OCI-LY3 (cell line): Measurements from ENCODE around the gene CNIH4.

ENCODE experiments used
- H2AFZ ChIP-seq: fragments of 200-600, 300-600 bp; shearing (Covaris generic); 2 replicates; pipeline ENCODE4 v1.6.0; 2014; ENCODE audit warnings: antibody characterized with exemption, low read depth, low read length
- H3K27ac ChIP-seq: fragments of 200-600, 300-600 bp; sonication (generic); 2 replicates; pipeline ENCODE4 v1.5.1; 2014; ENCODE audit warnings: mild to moderate bottlenecking, low read length, moderate library complexity, mixed read lengths
- H3K27me3 ChIP-seq: fragments of 200-600, 300-600 bp; sonication (generic); 2 replicates; pipeline ENCODE4 v1.6.1; 2014; ENCODE audit warnings: low read depth, low read length, mixed read lengths
- H3K36me3 ChIP-seq: fragments of 200-600, 300-600 bp; sonication (generic); replicated peaks from 2 replicates; pipeline ENCODE3; 2014; ENCODE audit warnings: low read depth, low read length, mixed read lengths
- H3K4me1 ChIP-seq: fragments of 300-600, 200-600 bp; sonication (generic); 2 replicates; pipeline ENCODE4 v1.6.1; 2014; ENCODE audit warnings: low read length, mixed read lengths
- H3K4me2 ChIP-seq: fragments of 200-600, 300-600 bp; sonication (generic); 2 replicates; pipeline ENCODE4 v1.6.1; 2014; ENCODE audit warnings: low read length, mixed read lengths
- H3K4me3 ChIP-seq: fragments of 300-600, 200-600 bp; sonication (generic); 2 replicates; pipeline ENCODE4 v1.5.1; 2014; ENCODE audit warnings: antibody characterized with exemption, mild to moderate bottlenecking, low read length, moderate library complexity
- H3K79me2 ChIP-seq: fragments of 300-600, 200-600 bp; shearing (Covaris generic); 2 replicates; pipeline ENCODE4 v1.6.1; 2014; ENCODE audit warnings: mild to moderate bottlenecking, low read length, mixed read lengths
- H3K9ac ChIP-seq: fragments of 300-600, 200-600 bp; shearing (Covaris generic); 2 replicates; pipeline ENCODE4 v1.6.0; 2014; ENCODE audit warnings: mild to moderate bottlenecking, low read length, moderate library complexity
- H3K9me3 ChIP-seq: fragments of 200-600, 300-600 bp; shearing (Covaris generic); 2 replicates; pipeline ENCODE4 v1.6.1; 2014; ENCODE audit warnings: low read length, mixed read lengths; ENCODE audit not compliant: insufficient read depth
- H4K20me1 ChIP-seq: fragments of 200-600, 300-600 bp; sonication (generic); 2 replicates; pipeline ENCODE4 v1.6.1; 2016; ENCODE audit warnings: low read length, mixed read lengths; ENCODE audit not compliant: insufficient read depth
- EZH2phosphoT487 ChIP-seq: fragments of 200-600 bp; shearing (Covaris generic); IDR thresholded peaks from 2 replicates; pipeline ENCODE4 v1.6.1; 2018; ENCODE audit warnings: antibody characterized with exemption, mixed run types, low read depth
- TF ChIP-seq, protein P1 (sequence below): fragments of 200-600, 300-600 bp; sonication (generic); IDR thresholded peaks from 2 replicates; pipeline ENCODE4 v1.5.1; 2014; ENCODE audit warnings: antibody characterized with exemption, low read length, low read depth

CNIH4 gene

DNA sequence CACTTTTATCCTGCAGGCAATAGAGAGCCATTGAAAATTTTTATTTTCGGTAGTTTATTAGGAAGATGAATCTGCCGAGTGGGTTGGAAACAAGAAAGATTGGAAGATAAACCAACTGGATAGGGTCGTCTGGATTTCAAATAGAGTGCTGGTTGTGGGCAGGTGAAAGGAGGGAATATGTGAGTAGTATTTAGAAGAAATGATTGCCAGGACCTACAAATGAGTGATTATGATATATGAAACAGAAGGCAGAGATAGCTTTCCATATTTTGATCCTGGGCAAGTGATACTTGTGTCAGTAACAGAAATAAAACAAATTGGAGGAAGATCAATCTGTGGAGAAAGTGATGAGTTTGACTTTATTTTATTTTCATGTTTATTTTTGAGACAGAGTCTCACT, 2.5 kb downstream of the CNIH4 start:
- Histone ChIP-seq H3K9ac (no peak overlapping the region), H4K20me1 (peaks cover 12% of the 10 kb centered on the region), H3K27ac (no peak overlapping the region), H3K4me1 (peaks cover 8% of the 10 kb centered on the region), H3K9me3 (no peaks in the 10 kb centered on the region), H3K27me3 (no peaks in the 10 kb centered on the region), H3K4me3 (no peak overlapping the region), H3K79me2 (peaks cover 58% of the 10 kb centered on the region), H3K4me2 (no peak overlapping the region), H2AFZ (no peak overlapping the region), H3K36me3 (peaks cover 4% of the 10 kb centered on the region)
- TF ChIP-seq, protein P1, sequence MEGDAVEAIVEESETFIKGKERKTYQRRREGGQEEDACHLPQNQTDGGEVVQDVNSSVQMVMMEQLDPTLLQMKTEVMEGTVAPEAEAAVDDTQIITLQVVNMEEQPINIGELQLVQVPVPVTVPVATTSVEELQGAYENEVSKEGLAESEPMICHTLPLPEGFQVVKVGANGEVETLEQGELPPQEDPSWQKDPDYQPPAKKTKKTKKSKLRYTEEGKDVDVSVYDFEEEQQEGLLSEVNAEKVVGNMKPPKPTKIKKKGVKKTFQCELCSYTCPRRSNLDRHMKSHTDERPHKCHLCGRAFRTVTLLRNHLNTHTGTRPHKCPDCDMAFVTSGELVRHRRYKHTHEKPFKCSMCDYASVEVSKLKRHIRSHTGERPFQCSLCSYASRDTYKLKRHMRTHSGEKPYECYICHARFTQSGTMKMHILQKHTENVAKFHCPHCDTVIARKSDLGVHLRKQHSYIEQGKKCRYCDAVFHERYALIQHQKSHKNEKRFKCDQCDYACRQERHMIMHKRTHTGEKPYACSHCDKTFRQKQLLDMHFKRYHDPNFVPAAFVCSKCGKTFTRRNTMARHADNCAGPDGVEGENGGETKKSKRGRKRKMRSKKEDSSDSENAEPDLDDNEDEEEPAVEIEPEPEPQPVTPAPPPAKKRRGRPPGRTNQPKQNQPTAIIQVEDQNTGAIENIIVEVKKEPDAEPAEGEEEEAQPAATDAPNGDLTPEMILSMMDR: no peak
- TF ChIP-seq EZH2phosphoT487: no peak

DNA sequence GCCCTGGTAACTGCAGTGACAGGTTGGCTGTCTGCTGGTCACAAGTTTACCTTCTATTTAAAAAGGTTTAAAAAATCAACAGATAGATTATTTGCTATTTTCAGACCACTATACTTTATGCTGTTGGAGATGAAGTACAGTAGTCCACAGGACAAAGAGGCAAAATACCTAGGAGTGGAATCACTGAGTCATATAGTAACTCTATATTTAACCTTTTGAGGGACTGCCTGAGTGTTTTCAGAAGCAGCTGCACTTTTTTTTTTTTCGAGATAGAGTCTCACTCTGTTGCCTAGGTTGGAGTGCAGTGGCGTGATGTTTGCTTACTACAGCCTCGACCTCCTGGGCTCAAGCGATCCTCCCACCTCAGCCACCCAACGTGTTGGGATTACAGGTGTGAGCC, 11.7 kb downstream of the CNIH4 start:
- Histone ChIP-seq H3K4me1 (peaks cover 15% of the 10 kb centered on the region), H3K27me3 (no peaks in the 10 kb centered on the region), H3K27ac (0 out of 2 replicates have a peak overlapping the region, but pooled peaks have one; percentile 6), H3K9ac (no peak overlapping the region), H3K9me3 (no peaks in the 10 kb centered on the region), H3K4me3 (no peak overlapping the region), H3K4me2 (peak overlapping the region; percentile 33), H3K79me2 (peaks cover 20% of the 10 kb centered on the region), H3K36me3 (peaks cover 38% of the 10 kb centered on the region), H4K20me1 (0 out of 2 replicates have a peak, but pooled peaks cover 10% of the 10 kb centered on the region), H2AFZ (no peak overlapping the region)
- TF ChIP-seq, protein P1: no peak
- TF ChIP-seq EZH2phosphoT487: no peak

DNA sequence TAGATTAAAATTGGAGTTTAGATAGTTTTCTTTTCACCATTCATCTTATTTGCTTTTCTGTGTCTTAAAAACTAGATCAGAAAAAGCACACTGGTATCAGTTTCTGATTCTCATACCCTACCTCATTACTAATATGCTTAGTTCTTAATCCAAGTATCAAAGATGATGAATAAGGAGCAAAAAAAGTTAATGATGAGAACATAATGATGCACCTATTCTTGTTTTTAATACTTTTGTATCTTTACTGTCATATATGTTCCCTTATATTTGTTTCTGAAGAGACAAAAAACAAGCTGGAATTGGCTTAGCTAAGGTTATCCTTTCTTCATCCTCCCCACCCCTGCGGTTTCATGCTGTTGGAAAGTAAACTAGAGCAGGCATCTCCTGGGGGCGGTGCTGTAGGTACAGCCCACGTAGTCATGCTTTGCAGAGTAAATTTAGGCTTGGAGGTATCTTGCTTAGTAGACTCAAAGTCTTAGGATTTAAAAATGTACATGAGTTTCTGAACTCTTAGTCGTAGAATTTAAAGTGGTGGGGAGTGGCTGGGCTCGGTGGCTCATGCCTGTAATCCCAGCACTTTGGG, 16.4 kb downstream of the CNIH4 start:
- no peak overlapping the region for H3K27ac ChIP-seq

DNA sequence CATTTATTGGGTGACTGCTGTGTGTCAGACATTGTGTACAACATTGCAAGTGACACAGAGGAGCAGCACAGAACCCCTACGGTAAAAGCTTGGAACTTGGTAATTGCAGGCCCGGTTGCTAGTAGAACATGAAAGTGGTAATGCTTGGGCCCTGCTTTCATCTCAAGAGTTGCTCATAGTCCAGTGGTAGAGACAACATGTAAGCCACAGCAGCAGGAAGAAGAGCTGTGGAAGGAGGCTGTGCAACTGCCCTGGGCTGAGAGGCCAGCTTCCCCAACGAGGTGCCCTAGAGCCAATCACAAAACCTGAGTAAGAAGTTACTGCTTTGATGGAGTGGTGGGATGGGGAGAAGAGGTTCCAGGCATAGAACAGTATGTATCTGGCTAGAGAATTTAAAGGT, 18.4 kb downstream of the CNIH4 start:
- Histone ChIP-seq H2AFZ (no peak overlapping the region), H4K20me1 (peaks cover 5% of the 10 kb centered on the region), H3K79me2 (no peaks in the 10 kb centered on the region), H3K4me3 (no peak overlapping the region), H3K4me2 (no peak overlapping the region), H3K9me3 (no peaks in the 10 kb centered on the region), H3K27ac (no peak overlapping the region), H3K27me3 (no peaks in the 10 kb centered on the region), H3K36me3 (peaks cover 56% of the 10 kb centered on the region), H3K9ac (no peak overlapping the region), H3K4me1 (peaks cover 12% of the 10 kb centered on the region)
- no peak for TF ChIP-seq EZH2phosphoT487
- TF ChIP-seq, protein P1: no peak

More for the DNA sequence above, 16.4 kb downstream of the CNIH4 start:
- no peak for TF ChIP-seq EZH2phosphoT487
- TF ChIP-seq, protein P1: no peak
- Histone ChIP-seq H3K27me3 (no peaks in the 10 kb centered on the region), H4K20me1 (no peaks in the 10 kb centered on the region), H3K4me1 (peaks cover 9% of the 10 kb centered on the region), H3K36me3 (peaks cover 55% of the 10 kb centered on the region), H3K4me2 (no peak overlapping the region), H2AFZ (no peak overlapping the region), H3K79me2 (no peaks in the 10 kb centered on the region), H3K9me3 (no peaks in the 10 kb centered on the region), H3K4me3 (no peak overlapping the region), H3K9ac (no peak overlapping the region)
